NCI-H524 treated with DMSO at 0.1 percent for 48 hours (cell line): ENCODE results near the gene PRH1.

Source experiments
- DNase-seq: peaks from one replicate; lab custom pipeline; 2025; lab: John Stamatoyannopoulos, UW

PRH1 gene

GRCh38 chr12:10884086-10884725, at the start of gene PRH1:
Gene PRH1 (minus strand): TSS chr12:10884255. CDS start chr12:10884217, 38 bp downstream.
- DNase-seq, result no peak

GRCh38 chr12:10928746-10929286, 44.8 kb upstream of the PRH1 start, which contains the start of gene PRH2:
Gene PRH2 (plus strand): TSS chr12:10929236. CDS start chr12:10929274, 38 bp downstream.
- no peak for DNase-seq

- no peak for DNase-seq
Observed at GRCh38 chr12:10926269-10926668, 42.2 kb upstream of the PRH1 start.

DNA sequence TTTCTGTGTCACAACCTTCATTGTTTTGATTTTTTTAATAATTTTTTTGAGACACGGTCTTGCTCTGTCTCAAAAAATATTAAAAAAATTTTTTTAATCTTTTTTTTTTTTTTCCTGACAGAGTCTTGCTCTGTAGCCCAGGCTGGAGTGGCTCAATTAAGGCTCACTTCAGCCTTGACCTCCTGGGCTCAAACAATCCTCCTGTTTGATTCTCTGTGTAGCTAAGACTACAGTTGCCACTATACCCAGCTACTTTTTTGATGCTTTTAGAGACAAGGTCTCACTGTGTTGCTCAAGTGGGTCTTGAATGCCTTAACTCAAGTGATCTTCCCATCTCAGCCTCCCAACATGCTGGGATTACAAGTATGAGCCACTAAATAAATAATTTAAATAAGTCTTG, 35.8 kb upstream of the PRH1 start:
- no peak for DNase-seq

DNA sequence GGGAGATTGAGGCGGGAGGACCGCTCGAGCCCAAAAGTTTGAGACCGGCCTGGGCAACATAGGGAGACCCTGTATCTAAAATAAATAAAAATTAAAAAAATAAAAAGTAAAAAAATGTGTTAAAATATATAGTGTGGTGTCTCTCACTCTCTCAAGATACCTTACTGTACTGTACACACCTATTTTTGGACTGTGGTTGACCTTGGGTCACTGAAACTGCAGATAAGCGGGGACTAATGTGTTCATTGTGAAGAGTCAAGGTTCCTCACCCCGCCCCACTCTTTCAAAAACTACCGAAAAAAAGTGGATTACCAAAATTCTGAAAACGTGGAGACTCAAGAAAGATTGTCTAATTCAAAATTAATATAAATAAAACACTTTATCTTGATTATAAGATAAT, 26.3 kb upstream of the PRH1 start:
- DNase-seq, result no peak

- DNase-seq, result no peak
Observed at GRCh38 chr12:10909462-10909861, 25.4 kb upstream of the PRH1 start, which contains the start of gene TAS2R13. Gene TAS2R13 (minus strand): TSS chr12:10909562. CDS start chr12:10909298, 264 bp downstream.

DNA sequence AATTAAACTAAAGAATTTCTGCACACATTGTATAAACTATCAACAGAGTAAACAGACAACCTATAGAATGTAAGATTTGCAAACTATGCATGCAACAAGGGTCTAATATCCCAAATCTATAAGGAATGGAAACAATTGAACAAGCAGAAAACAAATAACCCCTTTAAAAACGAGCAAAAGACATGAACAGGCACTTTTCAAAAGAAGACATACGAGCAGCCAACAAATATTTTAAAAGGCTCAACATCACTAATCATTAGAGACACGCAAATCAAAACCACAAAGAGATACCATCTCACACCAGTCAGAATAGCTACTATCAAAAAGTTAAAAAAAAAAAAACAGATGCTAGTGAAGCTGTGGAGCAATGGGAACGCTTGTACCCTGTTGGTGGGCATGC, 20.6 kb upstream of the PRH1 start:
- no peak for DNase-seq

DNA sequence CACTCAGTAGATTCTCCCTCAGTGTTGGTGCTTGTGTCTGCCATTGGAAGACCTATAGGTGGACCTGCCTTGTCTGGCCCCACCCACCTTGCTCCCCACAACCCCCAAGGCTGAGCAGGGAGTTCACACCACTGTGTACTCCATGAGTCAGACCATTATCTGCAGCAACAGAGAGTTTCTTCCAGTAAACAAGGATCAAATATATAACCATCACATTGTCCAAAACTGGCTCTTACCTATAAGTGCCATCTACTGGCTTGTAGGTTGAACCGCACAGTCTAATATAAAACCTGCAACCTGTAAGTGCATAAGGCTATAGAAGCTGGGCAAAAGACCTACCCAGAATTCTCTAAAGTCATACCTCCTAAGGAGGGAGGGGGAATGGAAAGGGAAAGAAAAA, 17.4 kb upstream of the PRH1 start:
- DNase-seq, result no peak

- no peak for DNase-seq
Observed at GRCh38 chr12:10900972-10901371, 16.9 kb upstream of the PRH1 start.

- DNase-seq, result no peak
Observed at GRCh38 chr12:10900530-10900929, 16.5 kb upstream of the PRH1 start.

DNA sequence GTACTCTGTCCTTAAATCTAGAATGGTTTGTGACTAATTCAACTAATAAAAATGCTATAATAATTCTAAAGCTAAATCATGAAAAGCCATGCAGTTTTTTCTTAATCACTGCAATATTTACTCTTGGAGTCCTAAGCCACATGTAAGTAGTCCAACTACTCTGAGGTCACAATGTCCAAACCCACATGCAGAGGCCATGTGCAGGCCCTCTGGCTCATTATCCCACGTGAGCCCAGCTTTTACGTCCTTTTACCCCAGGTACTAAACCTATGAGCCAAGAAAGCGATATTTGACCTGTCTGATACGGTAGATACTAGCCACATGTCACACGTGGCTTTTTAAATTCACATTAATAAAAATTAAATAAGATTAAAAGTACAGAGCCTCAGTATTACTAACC, 12.8 kb upstream of the PRH1 start:
- DNase-seq, result no peak

DNA sequence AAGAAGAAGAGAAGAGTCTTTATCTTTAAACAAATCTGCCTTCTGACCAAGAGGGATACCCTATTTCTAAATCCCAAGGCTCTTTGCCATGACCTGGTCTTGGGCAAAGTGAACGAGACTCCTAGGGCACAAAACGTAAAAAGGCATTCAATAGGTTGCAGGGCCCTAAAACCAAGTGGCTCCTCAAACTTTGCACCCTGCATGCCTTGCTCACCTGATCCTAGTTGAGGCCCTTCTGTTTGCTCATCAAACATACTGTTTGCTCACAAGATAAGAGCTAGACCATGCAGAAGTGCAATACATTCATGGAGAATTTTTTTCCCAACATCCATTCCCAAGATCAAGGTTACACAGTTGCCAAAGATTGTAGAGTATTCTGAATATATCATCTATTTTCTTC, 7.9 kb upstream of the PRH1 start:
- DNase-seq, result no peak

GRCh38 chr12:10889226-10889625, 5.2 kb upstream of the PRH1 start:
- no peak for DNase-seq

- DNase-seq, result no peak
Observed at GRCh38 chr12:10873378-10873777, 10.7 kb downstream of the PRH1 start.

- no peak for DNase-seq
Observed at GRCh38 chr12:10867381-10867780, 16.7 kb downstream of the PRH1 start.

DNA sequence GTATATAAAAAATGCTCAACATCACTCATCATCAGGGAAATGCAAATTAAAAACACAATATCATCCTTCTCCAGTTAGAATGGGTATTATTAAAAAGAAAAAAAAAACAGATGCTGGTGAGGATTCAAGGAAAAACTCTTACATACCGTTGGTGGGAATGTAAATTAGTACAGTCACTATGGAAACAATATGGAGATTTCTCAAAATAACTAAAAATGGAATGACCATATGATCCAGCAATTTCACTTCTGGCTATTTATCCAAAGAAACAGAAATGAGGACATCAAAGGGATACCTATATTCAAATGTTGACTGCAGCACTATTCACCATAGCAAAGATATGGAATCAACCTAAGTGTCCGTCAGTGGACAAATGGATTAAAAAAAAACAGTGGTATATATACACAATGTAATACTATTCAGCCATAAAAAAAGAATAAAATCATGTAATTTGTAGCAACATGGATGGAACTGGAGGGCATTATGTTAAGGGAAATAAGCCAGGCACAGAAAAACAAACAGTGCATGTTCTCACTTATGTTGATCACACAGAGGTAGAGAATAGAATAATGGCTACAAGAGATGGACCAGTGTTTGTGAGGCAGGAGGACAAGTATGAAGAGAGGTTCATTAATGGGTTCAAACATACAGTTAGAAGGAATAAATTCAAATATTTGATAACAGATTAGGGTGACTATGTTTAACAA, 20.4 kb downstream of the PRH1 start:
- no peak for DNase-seq

DNA sequence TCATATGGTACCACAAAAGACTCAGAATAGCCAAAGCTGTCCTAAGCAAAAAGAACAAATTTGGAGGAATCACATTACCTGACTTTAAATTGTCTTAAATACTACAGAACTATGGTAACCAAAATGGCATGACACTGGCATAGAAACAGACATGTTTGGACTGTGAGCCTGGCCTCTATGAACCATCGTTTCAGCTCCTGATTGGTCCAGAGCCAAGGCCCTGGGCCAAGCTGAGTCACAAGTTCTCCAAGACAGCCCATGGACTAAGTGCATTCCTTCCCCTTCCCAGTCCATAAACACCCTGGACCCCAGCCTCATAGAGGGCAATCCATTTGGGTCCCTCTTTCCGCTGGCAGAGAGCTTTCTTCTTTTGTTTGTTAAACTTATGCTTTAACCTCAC, 22.7 kb downstream of the PRH1 start:
- DNase-seq, result no peak

DNA sequence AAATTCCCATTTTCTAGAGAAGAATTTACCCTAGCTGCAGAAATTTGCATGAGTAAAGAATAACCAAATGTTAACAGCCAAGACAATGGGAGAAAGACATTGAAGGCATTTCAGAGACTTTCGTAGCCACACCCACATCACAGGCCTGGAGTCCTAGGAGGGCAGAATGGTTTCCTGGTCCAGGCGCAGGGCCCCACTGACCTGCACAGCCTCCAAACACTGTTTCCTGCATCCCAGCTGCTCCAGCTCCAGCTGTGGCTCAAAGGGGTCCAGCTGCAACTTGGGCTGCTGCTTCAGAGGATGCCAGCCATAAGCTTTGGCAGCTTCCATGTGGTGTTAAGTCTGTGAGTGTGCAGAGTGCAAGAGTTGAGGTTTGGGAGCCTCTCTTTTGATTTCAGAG, 28.2 kb downstream of the PRH1 start:
- no peak for DNase-seq

GRCh38 chr12:10853776-10854175, 30.3 kb downstream of the PRH1 start:
- no peak for DNase-seq

DNA sequence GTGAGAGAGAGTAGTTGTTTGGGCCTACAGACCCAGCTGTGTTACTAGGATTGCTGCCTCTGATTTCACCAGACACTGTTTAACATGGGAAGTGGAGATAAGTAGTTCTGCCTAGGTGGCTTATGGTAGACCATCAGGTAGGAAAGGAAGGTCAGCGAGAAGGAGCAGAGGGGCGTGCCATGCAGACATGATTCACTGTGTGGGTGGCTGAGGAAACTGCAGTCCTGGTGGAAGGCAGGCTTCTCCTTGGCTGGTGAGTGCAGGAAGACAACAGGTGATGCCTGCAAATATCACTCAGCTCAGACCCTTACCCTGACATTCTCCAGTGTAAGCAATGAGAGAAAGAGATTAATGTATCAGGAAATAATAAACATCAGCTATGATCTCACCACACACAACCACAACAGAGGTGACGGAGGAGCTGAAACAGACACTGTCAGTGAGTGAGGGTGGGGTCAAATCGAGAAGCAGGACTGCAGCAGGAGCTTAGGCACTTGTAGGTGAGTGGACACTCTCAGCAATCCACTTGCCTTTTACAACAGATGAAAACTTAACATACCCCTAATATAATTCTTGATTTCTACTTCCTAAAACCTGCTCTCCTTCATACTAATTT, 32.7 kb downstream of the PRH1 start:
- no peak for DNase-seq

DNA sequence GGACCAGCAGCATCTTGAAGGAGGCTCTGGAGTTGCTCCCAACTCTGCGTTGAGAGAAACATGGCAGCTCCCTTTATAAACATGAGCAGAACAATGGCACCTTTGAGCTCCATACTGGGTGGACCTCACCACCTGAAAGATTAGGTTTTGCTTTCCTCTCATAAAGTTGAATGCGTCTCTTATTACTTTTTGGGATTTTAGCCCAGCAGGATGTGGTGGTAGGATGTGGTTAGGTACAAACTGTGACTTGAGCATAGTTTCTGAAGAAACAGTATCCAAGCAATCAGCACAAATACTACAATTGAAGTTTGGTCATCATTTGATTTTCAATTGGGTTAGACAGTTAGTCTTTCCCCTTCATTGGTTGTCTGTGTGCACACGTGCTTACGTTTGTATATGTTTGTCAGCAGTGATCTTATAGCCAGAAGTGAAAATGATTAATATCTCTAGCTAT, 34.6 kb downstream of the PRH1 start, which contains the start of gene PRR4:
Gene PRR4, minus strand, starts transcription at position 51 of the 454 bp plus-strand sequence. Its CDS starts 38 bp downstream, at position 13.
- no peak for DNase-seq

DNA sequence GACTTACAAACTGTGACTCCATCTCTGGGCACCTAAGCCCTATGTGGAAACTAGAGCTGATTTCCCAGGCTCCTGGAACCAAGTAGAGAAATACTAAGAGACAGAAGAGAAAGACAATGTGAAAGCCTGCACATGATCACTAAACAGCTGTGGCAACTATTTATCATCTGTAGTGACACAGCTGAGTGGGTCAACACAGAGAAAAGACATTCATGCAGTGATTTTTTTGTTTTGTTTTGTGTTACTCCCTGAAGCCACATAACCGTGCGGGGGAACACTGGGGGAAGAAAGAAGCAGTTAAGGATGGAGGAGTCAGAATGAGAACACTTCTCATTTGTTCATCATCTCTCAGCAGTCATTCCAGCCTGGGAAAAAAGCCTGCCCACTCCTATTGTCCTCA, 36.3 kb downstream of the PRH1 start:
- DNase-seq, result no peak

DNA sequence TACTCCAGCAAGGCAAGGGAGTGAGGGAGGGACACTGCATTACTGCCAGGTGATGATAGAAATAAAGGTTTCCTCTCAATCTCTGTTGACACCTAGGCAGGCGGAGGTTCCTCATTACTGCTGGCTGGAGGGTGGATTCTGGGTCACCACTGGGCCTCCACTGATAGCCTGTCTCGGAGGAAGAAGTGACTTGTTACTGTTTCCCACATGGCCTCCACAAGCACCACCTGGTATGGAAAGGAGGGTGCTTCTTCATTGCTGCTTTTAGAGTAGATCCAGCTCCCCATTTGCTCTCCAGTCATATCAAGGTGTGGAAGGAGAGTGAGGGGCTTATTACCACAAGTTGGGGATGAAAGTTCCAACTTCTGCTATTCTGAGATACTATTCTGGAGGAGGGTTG, 41.2 kb downstream of the PRH1 start:
- DNase-seq, result no peak
